ENCODE data around the gene COLQ.
A peak's percentile ranks its signal among the peaks of the same experiment; 100 is the strongest.
"Not testable (repeated sequence)": the region's sequence is repeated elsewhere in the genome, so short reads cannot be mapped to it uniquely, and the experiment has no call there.

The COLQ gene

GRCh38 chr3:15486979-15487378, 34.5 kb downstream of the COLQ start:
- no peak for DNase-seq

DNA sequence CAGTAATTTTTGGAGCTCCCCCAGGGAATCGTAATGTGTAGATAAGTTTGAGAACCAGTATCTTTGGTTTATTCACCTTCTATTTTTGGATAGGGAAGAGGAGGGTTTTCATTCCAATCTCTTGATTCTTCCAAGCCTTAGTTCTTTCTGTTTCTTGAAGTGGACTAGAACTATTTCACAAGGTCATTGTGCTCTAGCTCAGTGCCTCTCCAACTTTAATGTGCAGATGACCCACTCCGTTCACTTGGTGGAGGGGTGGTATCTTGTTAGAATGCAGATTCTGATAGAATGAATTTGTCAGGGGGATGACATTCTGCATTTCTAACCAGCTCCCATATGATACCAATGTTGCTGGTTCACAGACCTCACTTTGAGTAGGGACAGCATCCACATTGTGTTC, 35.5 kb downstream of the COLQ start:
- DNase-seq = no peak

- not testable (repeated sequence) for DNase-seq
Observed at GRCh38 chr3:15484551-15484950, 37.0 kb downstream of the COLQ start.

DNA sequence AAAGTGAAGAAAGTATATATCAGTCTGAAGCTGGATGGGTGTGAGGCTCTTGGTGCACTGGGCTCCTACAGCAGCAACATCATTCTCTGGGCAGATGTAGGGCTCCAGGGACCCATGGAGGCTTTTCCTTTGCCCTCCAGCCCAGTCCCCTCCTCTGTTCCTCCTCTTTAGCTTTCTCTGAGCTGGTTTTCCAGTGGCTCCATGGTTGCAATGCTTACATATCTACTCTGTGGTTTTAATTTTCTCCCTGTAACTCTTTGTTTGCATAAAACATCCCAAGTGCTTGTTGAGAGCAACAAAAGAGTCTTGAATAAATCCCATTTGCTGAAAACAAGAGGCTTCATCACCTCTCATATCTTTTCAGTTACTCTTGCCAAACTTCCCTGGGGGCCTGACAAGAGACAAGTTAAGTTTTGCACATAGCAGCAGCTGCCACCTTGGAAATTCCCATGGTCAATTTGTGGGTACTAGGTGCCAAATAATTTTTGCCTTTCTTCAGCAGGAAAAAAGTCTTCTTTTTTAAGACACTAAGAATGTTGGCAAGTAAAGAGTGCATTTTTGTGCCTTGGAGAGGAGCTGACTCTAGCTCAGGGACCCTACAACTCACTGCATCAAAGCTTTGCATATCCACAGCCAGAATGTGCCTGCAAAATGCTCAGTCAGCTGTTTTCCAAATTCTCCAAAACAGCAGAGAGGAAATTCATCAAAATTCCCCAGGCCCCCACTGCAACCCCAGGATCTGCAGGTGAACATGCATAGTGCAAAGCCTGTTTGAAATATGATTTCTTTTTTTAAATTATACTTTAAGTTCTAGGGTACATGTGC, 41.9 kb downstream of the COLQ start:
- DNase-seq = no peak

GRCh38 chr3:15478640-15478979, 42.9 kb downstream of the COLQ start:
- DNase-seq = no peak

- no peak for DNase-seq
Observed at GRCh38 chr3:15477951-15478639, 43.4 kb downstream of the COLQ start.

GRCh38 chr3:15476378-15476777, 45.1 kb downstream of the COLQ start:
- no peak for DNase-seq

GRCh38 chr3:15475161-15475560, 46.3 kb downstream of the COLQ start:
- no peak for DNase-seq

- no peak for DNase-seq
Observed at GRCh38 chr3:15471861-15472260, 49.6 kb downstream of the COLQ start.

DNA sequence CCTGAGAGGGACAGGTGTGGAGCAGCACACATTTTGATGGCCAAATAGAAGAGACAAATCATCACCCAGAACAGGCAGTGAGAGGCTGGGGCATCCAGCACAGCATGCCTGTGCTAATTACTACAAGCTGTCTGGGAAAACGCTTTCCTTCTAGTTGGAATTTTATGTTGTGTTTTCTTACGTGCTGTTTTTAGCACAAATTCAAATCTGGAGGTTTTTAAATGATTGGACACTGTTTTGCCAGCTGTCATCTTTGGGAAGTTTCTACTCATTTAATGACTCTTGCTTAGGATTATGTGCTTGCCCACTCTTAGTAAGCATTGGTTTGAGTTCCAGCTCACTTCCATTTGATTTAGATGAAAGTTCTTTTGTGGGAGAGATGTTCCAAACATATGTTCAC, 50.7 kb downstream of the COLQ start:
- DNase-seq = no peak

DNA sequence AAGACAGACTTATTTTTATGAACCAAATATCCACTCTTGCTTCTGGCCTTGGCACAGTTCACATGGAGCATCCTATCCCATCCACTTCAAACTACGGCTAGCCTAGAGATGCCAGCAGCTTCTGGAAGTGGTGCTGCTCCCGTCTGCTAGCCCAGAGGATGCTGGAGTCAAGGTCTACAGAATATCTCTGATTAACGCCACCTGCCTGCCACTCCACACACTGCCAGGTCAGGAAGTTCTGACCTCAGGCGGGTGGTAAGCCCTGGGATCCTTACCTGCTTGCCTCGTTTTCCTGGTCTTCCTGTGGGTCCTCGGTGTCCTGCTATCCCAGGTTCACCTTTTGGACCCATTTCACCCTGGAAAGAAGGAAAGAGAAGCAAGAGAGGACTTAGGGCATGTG, 51.2 kb downstream of the COLQ start:
- DNase-seq = no peak

- peak; percentile 7 for DNase-seq
Observed at GRCh38 chr3:15467227-15468181, 54.0 kb downstream of the COLQ start.

DNA sequence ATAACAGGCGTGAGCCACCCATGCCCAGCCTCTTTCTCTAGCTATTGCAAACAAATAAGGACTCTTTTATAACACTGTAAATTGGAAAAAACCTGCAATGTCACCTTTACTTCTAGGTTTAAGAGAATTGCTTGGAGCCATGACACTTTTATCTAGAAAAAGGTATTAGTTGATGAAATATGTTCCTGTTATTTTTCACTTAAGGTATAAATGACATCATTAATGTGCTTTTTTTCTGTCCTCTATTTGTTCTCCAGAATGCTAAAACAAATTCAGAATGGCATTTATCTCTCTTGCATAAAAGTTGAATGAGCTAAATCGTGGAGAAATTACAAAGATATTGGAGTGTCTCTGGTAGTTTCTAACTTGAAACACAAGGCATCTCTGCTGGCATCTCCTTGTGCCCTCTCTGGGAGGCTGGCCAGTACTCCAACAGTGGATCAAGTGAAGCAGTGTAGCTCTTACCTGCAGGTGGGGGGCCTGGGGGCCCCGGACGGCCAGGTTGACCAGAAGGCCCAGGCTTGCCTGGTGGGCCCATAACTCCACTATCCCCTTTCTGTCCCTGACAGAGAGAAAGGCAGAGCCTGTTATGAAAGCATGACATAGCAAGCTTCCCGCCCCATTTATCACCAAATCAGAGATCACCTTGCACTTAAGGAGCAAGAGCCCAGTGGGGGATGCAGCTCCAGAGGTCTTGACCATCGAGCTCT, 55.5 kb downstream of the COLQ start:
- no peak for DNase-seq

DNA sequence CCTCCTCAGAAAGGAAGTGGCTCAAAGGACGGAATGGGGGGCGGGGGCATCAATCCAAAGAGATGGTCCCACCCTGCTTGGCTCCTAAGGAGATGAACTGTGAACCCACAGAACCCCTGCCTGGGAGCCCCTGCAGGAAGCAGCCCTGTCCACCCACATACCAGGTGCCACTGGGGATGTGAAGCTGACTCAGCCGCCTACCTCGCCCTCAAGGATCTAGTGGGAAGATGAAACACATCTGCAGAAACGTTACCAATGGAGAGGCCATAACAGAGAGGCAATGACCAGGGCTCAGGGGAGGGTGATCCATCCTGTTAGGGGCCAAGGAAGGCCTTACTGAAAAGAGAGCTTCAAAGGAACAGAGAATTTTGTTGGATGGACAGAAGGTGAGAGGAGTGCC, 59.1 kb downstream of the COLQ start:
- DNase-seq = no peak

- peak; percentile 23 for DNase-seq
Observed at GRCh38 chr3:15460891-15461531, 60.5 kb downstream of the COLQ start.

GRCh38 chr3:15458212-15458780, 63.2 kb downstream of the COLQ start:
- DNase-seq = no peak

- not testable (repeated sequence) for DNase-seq
Observed at GRCh38 chr3:15456915-15457314, 64.6 kb downstream of the COLQ start.

DNA sequence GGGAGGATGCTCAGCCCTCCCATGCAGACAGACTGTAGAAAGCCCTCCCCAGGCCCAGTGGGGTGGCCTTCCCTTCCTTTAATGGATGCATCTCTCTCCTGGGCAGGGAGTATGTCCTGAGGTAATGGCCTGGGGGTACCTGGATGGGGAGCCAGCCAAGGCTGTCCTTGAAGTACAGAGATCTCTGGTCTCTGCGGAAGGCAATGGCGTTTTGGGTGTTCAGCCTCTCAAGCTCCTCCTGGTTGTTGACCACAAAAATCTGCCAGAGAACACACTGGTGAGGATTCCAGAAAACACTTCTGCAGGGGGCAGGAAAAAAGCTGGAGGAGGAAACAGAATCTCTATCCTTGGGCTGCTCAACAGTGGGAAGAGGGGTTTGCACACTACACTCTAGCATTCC, 65.2 kb downstream of the COLQ start:
- DNase-seq = no peak

GRCh38 chr3:15455756-15456155, 65.8 kb downstream of the COLQ start:
- no peak for DNase-seq

DNA sequence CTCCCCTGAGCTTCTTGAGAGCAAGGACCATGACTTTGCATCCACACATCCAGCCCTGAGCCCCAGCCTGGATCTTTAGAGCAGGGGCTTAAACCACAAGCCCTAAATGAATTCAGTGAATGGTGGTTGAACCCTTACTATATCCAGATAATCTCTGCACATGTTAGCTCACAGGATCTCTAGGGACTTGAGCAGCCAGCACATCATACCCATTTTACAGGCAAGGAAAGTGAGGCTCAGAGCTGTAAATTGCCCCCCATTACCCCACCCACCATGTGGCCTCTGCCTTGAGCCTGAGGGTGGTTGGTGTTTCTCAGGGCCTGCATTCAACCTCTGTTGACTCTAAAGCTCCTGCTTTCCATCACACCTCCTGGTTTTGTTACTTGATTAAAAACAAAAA, 66.5 kb downstream of the COLQ start:
- no peak for DNase-seq

DNA sequence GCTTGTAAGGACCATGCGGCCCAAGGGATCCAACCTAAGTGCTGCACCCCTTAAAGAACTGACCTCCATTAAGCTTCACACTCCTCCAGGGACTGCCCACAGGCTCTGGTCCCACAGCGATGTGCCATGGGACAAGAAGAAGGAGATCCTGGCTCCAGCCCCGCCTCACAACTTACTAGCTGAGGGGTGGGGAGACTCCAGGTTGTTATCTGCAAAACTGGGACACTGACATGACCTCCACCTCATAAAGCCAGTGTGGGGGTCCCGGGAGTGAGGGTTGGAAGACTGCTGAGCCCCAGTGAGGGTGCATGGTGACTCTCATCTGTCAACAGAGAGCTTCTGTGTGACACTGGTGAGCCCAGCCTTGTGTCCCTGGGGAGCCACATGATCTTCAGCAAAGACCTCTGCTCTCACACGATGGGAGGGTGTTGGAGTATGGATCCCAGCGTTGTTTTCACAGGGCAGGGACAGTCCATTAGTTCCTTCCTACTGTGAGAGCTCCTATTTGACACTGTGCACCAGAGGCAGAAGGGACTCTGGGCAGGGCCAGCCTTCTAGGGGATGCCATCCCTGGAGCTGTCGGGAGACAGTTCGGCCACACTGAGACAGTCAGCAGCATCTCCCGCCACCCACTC, 67.4 kb downstream of the COLQ start:
- DNase-seq = no peak
